HG02798 (cell line): ENCODE measurements around the gene ANK3.
"Not testable (repeated sequence)": the region's sequence is repeated elsewhere in the genome, so short reads cannot be mapped to it uniquely, and the experiment has no call there.

ENCODE experiments used
- ATAC-seq: cut with Tn5 transposase; IDR thresholded peaks from one replicate; pipeline ENCODE4 v1.9.1; 2021; ENCODE audit warnings: mild to moderate bottlenecking; ENCODE audit not compliant: unreplicated experiment, poor library complexity

ANK3 gene

DNA sequence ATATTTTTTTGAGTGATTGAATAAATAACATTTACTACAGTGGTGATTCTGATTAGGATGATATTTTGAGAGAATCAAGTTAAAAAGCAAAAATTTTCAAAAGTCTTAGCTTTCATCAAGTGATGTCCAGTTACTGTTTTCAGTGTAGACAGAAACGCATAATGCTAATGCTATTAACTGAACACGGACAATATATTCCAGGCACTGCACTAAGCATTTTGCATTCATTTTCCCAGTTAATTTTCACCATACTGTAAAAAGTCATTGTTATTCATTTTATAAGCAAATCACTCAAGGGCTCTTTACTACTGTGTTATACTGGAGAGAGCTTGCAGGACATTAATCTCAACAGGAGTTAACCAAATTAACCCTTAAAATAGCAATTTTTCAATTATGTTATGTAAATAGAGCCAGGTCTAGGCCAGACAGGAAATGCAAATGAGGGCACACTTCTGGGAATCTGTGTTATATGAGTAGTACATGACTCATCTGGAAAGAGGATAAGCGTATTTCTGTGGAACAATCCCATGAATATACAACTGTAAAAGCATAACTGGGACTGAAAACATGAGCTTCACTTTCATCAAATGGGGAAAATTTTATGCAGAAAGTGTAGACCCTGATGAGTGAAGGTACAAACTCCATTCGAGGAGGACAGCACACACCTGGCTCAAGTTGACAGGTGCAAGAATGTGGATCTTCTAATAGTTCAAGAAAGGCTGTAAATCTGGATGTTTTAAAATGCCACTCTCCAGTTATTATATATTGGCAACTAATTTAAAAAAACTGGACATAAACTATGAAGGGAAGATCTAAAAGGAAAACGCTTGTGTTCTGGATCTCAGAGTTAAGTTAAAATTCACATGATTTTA is 75.4 kb downstream of the ANK3 start:
- ATAC-seq: no peak

DNA sequence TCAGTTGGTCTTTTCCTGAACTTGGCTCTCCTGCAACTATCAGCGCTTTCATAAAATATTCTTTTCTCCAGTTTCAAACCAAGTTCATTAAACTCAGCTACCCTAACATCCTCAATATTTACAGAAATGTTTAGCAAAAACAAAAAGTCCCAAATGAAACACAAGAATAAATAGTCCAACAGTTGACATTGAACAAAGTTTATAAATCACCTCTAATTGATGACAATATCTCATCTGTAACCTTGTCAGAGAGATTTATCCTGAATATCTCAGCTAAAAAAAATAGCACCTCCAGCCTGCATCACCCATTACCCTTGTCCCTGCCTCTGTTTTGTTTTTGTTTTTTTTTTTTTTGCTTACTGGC is 76.1 kb downstream of the ANK3 start:
- no peak for ATAC-seq

DNA sequence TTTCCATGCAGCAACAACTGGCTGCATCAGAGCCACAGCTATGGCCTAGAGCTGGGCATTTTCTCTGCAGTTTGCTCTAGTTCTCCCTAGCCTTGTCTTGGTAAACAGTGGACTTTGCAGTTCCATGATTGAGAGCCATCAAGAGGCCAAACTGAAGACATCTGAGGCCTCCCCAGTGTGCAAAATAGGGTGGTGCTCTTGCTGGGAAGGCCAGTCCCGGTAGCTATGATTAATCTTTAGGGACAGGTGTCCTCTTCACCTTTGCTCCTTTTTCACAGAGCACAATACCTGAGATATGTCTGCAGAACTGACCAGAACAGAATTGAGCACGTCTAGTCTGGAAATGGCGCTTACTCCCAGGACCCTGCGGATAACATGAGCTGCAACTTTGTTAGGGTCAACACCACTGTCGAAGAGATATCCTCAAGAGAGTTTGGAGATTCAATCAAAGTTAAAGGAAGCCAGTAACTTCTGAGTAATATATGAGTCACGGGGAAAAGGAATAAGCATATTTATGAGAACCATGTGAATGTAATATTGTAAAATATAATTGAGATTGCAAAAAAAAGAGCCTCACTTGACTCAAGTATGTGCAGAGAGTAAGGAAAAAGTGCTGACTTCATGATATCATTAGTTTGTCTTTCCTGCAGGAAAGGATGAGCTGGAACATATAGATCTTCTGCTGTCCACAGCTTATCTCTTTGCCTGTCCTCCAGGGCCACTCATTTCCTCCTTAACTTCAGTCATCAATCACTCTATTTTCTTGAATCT is 76.7 kb downstream of the ANK3 start:
- ATAC-seq: no peak

DNA sequence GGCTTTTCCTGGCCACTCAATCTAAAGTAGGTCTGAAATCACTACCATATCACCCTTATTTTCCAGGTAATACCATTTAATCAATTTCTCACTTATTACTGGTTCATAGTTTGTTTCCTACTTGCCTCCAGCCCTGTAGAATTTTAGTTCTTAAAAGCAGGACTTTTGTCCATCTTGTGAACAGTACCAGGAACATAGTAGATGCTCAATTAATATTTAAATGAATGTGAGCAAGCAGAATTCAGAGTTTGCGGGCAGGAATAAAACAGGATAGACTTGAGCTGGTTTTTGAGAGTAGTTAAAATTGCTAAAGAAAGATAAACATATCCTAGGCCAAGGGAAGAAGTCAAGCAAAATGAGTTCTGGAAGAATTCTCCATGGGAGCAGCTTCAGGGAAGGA is 77.9 kb downstream of the ANK3 start:
- no peak for ATAC-seq

DNA sequence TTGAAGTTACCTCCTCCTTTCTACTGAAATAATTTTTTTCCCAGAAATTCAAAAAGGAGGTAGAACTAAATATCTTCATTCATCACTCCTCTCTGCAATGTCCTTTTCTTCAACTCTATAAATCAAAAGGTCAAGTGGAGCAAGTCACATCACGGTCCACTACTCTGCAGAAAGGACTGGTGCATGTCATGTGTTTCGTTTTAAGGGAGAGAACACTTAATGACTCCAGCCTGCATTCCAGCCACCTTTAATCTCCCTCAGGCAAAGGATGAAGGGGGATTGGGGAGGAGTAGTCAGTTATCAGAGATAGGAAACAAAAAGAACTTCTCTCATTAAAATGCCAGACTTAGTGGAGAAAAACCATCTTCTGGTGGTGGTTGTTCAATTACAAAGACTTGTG is 78.9 kb downstream of the ANK3 start:
- no peak for ATAC-seq

DNA sequence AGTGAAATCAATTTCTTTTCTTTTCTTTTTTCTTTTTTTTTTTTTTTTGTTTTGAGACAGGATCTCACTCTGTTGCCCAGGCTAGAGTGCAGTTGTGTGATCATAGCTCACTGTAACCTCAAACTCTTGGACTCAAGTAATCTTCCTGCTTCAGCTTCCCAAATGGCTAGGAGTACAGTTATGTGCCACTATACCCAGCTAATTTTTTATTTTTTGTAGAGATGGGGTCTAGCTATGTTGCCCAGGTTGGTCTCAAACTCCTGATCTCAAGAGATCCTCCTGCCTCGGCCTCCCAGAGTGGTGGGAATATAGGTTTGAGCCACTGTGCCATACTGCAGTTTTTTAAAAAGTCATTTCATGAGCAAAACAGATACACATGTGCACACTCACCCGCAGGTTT is 79.8 kb downstream of the ANK3 start:
- no peak for ATAC-seq

DNA sequence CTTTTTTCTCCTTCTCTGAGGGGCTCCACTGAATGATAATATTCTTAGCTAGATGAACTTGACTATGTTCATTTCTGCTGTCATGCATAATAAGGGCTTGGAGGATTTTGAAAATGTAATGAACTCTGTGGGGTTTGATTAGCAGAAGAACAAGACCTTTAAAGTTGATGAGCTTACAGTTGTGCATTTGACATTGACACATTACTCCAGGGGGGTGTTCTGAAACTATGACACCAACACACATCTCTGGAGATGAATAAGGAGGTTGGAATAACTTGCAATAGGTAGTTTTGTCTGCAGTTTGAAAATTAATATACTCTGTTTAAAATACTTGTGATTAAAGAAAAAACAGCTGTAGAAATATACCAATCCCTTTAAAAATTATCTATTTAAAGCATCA is 80.3 kb downstream of the ANK3 start:
- ATAC-seq: no peak

DNA sequence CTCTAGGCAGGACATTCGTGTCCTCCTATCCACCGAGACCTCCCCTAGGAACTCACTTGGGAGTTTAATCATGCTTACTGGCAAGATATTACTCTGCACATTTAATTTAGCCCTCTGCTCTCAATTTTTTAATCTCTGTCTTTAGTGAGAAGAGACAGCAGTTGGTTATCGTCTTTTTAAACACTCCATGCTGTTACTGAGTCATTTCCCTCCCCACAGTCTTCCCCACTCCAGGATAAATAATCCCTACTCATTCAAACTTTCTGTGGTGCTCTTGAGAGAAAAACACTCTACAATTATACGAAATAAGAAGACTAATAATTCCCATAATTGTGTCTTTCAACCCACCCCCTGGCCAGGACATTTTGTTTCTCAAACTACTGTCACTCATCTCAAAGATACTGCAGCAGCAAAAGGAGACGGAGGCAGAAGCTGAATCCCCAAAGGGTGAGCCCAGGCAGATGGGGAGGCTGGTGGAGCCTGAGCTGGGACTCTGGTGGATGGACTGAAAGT is 84.2 kb downstream of the ANK3 start:
- no peak for ATAC-seq

DNA sequence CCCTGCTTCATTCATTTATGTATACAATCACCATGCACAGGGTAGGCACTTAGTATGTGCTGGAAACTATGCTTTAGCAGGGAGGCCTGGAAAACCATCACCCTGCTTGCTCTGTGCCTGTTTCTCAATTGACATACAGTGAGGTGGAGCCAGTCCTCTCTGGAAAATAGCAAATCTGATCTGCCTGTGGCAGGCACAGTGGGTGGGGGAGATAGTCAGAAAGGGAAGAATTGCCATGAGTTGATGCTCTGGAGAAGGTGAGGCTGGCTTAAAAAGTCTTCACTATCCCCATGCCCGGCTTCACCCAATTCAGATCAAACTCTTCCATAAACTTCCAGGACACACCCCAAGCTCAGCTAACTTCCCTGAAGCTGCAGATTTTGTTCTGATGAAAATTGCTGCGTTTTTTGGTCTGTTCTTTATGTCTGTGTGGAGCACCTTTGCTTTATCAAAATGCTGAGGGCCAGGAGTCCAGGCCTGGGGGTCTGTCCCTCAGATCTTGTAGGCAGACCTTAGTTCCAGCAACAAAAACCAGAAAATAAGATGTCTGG is 84.8 kb downstream of the ANK3 start:
- no peak for ATAC-seq

DNA sequence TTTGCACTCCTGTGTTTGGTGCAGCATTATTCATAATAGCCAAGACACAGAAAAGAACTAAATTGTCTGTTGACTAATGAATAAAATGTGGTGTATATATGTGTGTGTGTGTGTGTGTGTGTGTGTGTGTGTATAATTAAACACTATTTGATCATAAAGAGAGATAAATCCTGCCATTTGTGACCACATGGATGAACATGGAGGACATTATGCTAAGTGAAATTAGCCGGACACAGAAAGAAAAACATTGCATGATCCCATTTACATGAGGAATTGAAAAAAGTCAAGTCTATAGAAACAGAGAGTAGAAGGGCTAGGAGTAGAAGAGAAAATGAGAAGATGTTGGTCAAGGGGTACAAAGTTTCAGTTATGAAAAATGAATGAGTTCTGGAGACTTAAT is 85.9 kb downstream of the ANK3 start:
- ATAC-seq: no peak

DNA sequence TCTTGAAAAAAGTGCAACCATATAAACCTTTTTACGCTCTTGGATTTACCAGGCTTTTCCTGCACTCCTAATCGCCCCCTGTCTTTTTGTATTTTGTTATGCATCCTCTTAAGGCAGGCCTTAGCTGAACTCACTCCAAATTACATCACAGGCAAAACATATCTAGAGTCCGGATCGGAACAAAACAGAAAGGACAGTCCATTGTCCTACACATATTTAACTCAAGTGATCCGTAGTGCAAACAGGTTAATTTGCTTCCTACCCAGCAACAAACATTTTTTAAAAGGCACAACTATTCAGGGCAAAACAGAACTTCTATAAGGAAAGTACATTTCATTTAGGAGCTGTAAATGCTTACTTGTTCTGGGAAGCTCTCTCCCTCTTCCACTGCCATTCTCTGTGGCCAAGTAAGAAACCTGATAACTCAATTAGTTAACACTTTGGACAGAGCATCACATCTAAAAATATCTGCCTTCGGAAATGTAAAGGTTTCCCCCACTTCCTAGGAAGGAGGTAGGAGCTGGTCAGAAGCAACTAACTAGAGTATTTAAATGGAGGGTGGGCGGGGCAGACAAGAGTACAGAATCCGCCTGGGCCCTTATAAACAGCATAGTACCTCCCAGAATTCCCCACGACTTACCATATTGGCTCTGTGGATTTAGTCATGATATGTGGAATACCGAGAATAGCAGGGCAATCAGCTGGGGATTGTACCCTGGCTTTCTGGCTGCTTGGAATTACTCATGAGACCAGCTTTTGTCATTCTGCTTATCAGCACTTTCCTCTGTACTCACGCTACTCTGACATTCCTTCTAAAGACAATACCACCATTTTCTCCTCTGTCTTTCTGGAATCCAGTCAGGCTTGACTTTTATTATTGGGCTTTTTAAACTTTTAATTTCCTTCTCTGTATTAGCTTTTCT is 89.5 kb downstream of the ANK3 start:
- no peak for ATAC-seq

DNA sequence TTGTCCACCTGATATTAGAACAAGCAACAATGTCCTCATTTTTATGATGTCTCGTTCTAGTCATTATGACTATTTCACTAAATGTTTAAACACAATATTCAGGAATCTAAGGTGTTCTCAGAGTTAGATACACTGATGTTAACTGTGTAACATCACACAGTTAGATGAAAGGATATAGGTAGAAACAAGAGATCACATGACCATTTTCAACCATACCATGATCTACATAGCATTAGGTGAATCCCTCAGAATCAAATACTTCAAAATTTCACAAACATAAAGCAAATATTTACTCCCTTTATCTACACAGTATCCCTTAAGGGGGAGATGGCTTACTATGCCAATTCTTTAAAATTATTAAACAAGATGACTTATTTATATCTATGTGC is 90.3 kb downstream of the ANK3 start:
- no peak for ATAC-seq

DNA sequence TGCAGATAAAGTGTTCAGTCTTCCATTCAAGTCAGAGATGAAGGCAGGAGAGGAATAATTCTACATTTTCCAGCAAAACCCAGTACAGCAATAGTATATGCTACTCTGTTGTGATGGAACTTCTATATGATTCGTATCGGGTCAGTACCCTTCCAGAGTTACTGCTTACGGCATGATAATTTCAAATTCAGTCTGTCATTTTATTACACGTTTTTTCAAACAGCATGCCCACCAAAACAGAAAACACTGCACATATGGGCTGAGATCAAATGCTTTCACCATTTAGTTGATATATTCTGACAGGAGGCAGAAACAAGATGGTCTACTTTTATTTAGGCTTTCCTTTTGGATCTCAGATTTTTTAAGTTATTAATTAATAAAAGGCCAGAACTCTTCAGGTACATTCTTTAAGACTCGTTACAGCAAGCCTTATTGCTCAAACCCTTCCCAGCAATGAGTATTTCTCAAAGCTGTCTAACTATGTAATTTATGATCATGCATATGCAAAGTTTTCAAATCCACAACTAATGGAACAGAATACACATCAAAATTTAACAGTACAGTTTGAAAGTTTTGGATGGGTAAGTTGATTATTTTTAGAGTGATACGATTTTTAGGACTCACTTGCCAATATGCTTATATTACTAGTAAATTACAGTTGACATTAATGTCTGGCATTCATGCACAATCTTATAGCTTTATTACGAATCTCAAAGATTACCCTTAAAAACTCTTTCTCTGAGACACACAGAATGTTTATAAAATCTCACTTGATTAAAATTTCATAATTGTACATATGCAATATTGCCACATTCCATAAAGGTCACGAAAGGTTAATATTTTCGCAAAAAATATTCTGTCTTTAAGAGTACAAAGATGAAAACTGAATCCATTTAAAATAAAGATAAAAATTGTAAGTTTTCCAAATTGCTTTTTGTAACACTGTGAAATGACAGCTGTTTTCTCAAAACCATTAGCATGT is 91.0 kb downstream of the ANK3 start:
- no peak for ATAC-seq

DNA sequence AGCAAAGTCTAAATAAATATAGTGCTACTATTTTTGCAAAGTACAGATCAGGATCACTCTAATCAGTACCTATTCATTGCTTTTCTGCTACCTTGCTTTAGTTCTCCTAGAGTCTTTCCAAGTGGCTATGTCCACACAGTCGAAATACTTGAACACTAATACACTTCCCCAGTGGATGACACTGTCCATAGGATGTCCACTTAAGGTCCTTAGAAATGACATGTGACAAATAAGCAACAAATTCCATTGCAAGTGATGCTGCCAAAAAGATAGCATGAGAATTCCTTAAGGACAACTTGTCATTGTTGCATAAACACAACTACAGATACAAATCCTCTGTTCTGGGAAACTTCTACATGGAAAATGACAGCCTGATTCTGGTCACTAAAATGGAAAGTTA is 93.6 kb downstream of the ANK3 start:
- no peak for ATAC-seq

DNA sequence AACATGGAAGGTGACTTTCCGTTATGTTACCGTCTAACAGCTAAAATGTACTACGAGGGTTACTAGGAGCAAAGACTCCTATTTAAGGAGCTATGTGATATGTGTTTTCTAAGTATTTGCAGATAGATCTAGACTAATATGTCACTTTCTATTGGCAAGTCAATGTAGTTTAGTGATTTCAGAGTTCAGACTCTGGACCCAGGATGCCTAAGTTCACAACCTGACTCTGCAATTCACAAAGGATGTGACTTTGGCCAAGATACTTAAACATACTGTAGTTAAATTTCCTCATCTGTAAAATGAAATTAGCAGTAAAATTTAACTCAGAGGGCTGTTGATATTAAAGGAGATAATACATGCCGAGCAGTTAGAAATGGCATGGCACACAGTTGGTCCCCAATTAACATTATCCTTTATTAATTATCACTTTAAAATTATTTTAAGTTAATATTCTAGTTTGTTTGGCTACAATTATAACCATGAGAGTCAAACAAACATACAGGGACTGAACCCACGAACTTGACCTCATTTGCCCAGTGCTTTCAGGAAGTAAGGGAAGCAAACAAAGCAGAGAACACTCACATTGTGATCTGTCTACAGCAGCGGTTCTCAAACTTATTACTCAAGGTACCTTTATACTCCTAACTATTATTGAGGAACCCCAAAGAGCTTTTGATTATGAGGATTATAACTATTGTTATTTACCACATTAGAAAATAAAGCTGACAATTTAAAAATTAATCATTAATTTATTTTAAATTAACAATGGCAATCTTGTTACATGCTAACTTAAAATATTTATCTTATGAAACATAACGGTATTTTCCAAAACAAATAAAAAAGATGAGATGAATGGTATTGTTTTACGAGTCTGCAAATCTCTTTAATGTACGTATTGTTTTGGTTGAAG is 94.4 kb downstream of the ANK3 start:
- no peak for ATAC-seq

DNA sequence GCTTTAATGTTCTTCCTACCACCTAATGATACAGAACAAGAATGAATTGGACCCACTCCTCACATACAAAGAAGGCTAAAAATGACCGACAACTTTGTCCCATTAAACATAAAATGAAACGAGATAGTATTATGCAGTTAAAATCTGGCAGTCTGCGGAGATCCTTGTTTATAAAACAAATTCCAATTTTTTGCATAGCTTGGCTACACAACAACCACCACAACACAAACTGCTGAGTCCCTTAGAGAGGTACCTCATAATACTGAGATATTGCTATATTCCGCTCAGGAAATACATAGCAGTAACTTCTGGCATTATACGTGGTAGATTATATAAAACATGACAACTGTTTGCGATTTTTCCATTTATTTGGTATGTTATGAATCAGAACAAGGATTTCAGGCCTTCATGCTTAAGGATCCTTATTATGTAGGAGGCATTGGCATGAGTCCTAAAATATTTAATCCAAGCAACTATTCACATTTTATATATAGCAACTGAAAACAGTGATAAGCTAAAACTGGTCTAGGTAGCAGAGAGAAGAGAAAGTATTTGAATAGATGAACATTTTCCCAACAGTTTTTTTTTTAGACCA is 96.0 kb downstream of the ANK3 start:
- ATAC-seq: no peak

DNA sequence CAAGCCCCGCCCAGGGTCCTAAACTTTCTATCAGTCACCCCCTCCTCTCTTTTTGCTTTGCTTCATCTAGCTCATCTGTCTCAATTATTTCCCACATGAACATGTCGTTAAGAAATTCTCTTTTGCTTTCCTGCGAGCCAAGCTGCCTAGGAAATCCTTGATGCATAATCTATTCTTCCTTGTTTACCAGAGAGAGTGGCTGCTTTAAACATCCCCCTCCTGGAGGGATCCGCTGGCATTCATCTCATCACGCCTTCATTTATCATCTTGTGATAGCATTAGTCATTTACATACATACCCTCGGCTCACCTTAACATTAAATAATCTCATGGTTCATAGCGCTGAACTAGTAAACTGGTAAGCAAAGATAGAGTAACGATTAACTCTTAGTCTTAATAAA is 96.7 kb downstream of the ANK3 start:
- no peak for ATAC-seq

DNA sequence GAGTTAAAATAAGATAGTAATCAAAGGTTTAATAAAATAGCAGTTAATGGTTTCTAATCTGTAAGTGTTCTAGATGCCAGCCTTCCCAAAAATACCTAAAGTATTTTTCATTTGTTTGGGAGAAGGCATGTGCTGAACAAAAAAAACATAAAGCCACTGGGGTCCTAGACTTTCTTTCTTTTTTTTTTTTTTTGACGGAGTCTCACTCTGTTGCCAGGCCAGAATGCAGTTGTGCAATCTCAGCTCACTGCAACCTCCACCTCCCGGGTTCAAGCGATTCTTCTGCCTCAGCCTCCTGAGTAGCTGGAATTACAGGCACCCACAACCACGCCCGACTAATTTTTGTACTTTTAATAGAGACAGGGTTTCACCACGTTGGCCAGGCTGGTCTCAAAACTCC is 97.1 kb downstream of the ANK3 start:
- ATAC-seq: not testable (repeated sequence)
